NB4 (cell line): ENCODE data around the gene SCFD2.

Source experiments
- POLR2A ChIP-seq: IDR thresholded peaks from 2 replicates; pipeline ENCODE4 v1.6.1; 2011; ENCODE audit warnings: mild to moderate bottlenecking; ENCODE audit not compliant: insufficient read length; ENCODE audit errors: extremely low read depth
- TF ChIP-seq, protein P1 (sequence below): IDR thresholded peaks from one replicate; pipeline ENCODE4 v1.5.1; 2012; ENCODE audit warnings: low read depth, low read length
- TF ChIP-seq, protein P2 (sequence below): IDR thresholded peaks from 2 replicates; pipeline ENCODE4 v1.6.1; 2011; ENCODE audit warnings: low read depth, low read length

DNA sequence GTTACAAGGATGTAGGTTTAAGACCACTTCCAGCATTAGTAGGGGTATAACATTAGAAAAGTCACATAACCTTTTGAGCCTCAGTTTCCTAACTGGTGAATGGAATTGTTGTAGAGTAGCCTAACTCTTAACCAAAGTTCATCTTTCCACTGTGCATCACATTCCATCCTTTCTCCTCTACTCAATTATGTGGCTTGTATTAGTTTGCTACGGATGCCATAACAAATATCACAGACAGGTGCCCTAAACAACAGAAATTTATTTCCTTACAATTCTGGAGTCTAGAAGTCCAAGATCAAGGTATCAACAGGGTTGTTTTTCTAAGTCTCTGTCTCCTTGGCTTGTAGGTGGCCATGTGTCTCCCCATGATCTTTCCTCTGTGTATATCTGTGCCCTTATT lies 271.8 kb downstream of the SCFD2 start:
- TF ChIP-seq, protein P1, sequence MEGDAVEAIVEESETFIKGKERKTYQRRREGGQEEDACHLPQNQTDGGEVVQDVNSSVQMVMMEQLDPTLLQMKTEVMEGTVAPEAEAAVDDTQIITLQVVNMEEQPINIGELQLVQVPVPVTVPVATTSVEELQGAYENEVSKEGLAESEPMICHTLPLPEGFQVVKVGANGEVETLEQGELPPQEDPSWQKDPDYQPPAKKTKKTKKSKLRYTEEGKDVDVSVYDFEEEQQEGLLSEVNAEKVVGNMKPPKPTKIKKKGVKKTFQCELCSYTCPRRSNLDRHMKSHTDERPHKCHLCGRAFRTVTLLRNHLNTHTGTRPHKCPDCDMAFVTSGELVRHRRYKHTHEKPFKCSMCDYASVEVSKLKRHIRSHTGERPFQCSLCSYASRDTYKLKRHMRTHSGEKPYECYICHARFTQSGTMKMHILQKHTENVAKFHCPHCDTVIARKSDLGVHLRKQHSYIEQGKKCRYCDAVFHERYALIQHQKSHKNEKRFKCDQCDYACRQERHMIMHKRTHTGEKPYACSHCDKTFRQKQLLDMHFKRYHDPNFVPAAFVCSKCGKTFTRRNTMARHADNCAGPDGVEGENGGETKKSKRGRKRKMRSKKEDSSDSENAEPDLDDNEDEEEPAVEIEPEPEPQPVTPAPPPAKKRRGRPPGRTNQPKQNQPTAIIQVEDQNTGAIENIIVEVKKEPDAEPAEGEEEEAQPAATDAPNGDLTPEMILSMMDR = no peak
- TF ChIP-seq POLR2A = no peak
- TF ChIP-seq, protein P2, sequence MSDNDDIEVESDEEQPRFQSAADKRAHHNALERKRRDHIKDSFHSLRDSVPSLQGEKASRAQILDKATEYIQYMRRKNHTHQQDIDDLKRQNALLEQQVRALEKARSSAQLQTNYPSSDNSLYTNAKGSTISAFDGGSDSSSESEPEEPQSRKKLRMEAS = no peak
